ENCODE measurements around the gene HK1.

- TF ChIP-seq, protein P1, sequence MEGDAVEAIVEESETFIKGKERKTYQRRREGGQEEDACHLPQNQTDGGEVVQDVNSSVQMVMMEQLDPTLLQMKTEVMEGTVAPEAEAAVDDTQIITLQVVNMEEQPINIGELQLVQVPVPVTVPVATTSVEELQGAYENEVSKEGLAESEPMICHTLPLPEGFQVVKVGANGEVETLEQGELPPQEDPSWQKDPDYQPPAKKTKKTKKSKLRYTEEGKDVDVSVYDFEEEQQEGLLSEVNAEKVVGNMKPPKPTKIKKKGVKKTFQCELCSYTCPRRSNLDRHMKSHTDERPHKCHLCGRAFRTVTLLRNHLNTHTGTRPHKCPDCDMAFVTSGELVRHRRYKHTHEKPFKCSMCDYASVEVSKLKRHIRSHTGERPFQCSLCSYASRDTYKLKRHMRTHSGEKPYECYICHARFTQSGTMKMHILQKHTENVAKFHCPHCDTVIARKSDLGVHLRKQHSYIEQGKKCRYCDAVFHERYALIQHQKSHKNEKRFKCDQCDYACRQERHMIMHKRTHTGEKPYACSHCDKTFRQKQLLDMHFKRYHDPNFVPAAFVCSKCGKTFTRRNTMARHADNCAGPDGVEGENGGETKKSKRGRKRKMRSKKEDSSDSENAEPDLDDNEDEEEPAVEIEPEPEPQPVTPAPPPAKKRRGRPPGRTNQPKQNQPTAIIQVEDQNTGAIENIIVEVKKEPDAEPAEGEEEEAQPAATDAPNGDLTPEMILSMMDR (IDR thresholded peaks at IDR 0.05), result no peak
- TF ChIP-seq POLR2A (IDR thresholded peaks at IDR 0.05), result no peak
These were observed 120.2 kb downstream of the HK1 start for GRCh38 chr10:69398466-69398865.
